ENCODE results near the gene GDI2. TPM values are rescaled to one million over a fixed set of nuclear protein-coding genes. Genes with fewer than 3 reads are reported as not detected.
"Not testable (repeated sequence)": the region's sequence is repeated elsewhere in the genome, so short reads cannot be mapped to it uniquely, and the experiment has no call there.

Gene GDI2
- total RNA-seq, 1 donor from 2014 or later = 229 TPM

DNA sequence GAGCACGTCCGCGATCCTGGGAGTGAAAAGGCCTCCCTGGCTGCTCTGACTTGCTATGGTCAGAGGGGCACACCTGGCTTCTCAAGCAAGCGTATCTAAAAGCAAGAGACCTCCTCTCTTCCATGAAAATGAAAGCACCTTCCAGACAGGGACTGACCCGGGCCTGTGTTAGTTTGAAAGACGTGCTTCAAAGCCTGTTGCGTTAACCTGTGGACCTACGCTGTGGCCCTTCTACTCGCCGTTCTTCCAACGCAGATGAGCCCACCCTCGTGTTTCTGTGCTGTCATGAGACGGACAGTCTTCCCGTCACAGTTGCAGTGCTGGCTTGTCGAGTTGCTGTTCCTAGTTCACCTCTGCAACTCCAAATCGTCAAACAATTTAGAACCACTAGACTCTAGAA is 15.5 kb upstream of the GDI2 start:
- no peak overlapping the region for H3K4me3 Mint-ChIP-seq (ENCODE audit: unreplicated experiment)
- H3K9me3 Mint-ChIP-seq (ENCODE audit: unreplicated experiment) = no peaks in the 10 kb centered on the region
- no peaks in the 10 kb centered on the region for H3K27me3 Mint-ChIP-seq (ENCODE audit: unreplicated experiment)
- TF ChIP-seq, protein P1, sequence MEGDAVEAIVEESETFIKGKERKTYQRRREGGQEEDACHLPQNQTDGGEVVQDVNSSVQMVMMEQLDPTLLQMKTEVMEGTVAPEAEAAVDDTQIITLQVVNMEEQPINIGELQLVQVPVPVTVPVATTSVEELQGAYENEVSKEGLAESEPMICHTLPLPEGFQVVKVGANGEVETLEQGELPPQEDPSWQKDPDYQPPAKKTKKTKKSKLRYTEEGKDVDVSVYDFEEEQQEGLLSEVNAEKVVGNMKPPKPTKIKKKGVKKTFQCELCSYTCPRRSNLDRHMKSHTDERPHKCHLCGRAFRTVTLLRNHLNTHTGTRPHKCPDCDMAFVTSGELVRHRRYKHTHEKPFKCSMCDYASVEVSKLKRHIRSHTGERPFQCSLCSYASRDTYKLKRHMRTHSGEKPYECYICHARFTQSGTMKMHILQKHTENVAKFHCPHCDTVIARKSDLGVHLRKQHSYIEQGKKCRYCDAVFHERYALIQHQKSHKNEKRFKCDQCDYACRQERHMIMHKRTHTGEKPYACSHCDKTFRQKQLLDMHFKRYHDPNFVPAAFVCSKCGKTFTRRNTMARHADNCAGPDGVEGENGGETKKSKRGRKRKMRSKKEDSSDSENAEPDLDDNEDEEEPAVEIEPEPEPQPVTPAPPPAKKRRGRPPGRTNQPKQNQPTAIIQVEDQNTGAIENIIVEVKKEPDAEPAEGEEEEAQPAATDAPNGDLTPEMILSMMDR (IDR thresholded peaks at IDR 0.05) = no peak
- no peaks in the 10 kb centered on the region for H3K36me3 Mint-ChIP-seq (ENCODE audit: unreplicated experiment)
- peak; percentile 34 for DNase-seq (ENCODE audit: extremely low spot score, unreplicated experiment)
- H3K27ac Mint-ChIP-seq (ENCODE audit: unreplicated experiment) = no peak overlapping the region
- no peaks in the 10 kb centered on the region for H3K4me1 Mint-ChIP-seq (ENCODE audit: unreplicated experiment)

DNA sequence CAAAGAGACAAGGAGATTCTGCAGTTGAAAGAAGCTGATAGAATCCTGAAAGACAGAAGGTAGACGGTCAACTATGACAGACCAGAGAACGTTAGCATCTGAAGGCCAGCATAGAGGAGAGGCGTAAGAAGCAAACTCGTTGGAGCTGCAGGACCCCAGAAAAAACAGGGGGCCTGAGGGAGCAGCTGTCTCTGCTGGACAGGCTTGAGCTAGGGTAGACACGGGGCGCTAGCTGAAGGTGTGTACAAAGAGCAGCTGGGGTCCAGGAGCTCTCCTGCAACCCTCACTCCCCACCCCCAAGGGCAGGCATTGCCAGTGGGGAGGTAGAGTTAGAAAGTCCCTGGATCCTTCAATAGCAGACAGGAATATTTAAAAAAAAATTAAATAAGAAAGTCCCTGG is 14.6 kb upstream of the GDI2 start:
- TF ChIP-seq, protein P1 (IDR thresholded peaks at IDR 0.05) = no peak
- Mint-ChIP-seq H3K27me3 (ENCODE audit: unreplicated experiment) (no peaks in the 10 kb centered on the region), H3K4me1 (ENCODE audit: unreplicated experiment) (no peaks in the 10 kb centered on the region), H3K4me3 (ENCODE audit: unreplicated experiment) (no peak overlapping the region), H3K36me3 (ENCODE audit: unreplicated experiment) (no peaks in the 10 kb centered on the region), H3K27ac (ENCODE audit: unreplicated experiment) (no peak overlapping the region), H3K9me3 (ENCODE audit: unreplicated experiment) (no peaks in the 10 kb centered on the region)
- DNase-seq (ENCODE audit: extremely low spot score, unreplicated experiment) = peak; percentile 59

DNA sequence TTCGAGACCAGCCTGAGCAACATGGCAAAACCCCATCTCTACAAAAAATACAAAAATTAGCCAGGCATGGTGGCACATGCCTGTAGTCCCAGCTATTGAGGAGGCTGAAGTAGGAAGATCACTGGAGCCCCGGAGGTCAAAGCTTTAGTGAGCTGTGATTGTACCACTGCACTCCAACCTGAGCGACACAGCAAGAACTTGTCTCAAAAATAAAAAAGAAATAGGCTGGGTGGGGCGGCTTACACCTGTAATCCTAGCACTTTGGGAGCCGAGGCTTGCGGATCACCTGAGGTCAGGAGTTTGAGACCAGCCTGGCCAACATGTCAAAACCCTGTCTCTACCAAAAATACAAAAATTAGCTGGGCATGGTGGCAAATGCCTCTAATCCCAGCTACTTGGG is 13.3 kb upstream of the GDI2 start:
- not testable (repeated sequence) for H3K36me3 Mint-ChIP-seq (ENCODE audit: unreplicated experiment); H3K27ac Mint-ChIP-seq (ENCODE audit: unreplicated experiment); H3K27me3 Mint-ChIP-seq (ENCODE audit: unreplicated experiment); H3K4me3 Mint-ChIP-seq (ENCODE audit: unreplicated experiment); H3K9me3 Mint-ChIP-seq (ENCODE audit: unreplicated experiment); H3K4me1 Mint-ChIP-seq (ENCODE audit: unreplicated experiment)
- DNase-seq (ENCODE audit: extremely low spot score, unreplicated experiment) = peak; percentile 54

DNA sequence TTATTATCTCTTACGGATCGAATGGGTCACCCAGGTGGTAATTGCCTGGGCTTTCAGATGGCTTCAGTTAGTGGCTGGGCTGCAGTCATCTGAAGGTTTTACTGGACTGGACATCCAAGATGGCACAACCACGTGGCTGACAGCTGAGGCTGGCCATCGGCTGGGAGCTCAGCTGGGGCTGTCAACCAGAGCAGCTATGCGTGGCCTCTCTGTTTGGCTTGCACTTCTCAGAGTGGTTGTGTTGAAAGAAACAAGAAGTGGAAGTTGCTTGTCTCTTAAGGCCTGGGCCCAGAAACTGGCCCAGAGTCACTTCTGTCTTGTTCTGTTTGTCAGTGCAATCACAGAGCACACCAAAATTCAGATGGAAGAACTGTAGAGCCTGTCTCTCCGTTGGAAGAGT is 5.7 kb upstream of the GDI2 start:
- Mint-ChIP-seq H3K4me3 (ENCODE audit: unreplicated experiment) (no peak overlapping the region), H3K4me1 (ENCODE audit: unreplicated experiment) (peaks cover 9% of the 10 kb centered on the region), H3K36me3 (ENCODE audit: unreplicated experiment) (no peaks in the 10 kb centered on the region), H3K9me3 (ENCODE audit: unreplicated experiment) (no peaks in the 10 kb centered on the region), H3K27ac (ENCODE audit: unreplicated experiment) (no peak overlapping the region), H3K27me3 (ENCODE audit: unreplicated experiment) (no peaks in the 10 kb centered on the region)
- no peak for DNase-seq (ENCODE audit: extremely low spot score, unreplicated experiment)
- TF ChIP-seq, protein P1 (IDR thresholded peaks at IDR 0.05) = no peak

DNA sequence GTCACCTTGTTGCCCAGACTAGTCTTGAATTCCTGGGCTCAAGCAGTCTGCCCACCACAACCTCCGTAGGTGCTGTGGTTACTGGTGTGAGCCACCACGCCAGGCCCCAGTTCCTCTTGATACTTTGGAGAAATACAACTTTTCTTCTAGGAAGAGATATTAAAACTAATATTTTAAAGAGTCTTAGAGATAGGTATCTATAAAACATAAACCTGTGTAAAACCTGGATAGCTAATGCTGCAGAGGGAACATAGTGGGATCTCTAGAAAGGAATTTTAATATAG is 4.8 kb upstream of the GDI2 start:
- peaks cover 9% of the 10 kb centered on the region for H3K4me1 Mint-ChIP-seq (ENCODE audit: unreplicated experiment)
- no peaks in the 10 kb centered on the region for H3K9me3 Mint-ChIP-seq (ENCODE audit: unreplicated experiment)
- no peaks in the 10 kb centered on the region for H3K36me3 Mint-ChIP-seq (ENCODE audit: unreplicated experiment)
- no peak overlapping the region for H3K27ac Mint-ChIP-seq (ENCODE audit: unreplicated experiment)
- TF ChIP-seq, protein P1 (IDR thresholded peaks at IDR 0.05) = no peak
- H3K27me3 Mint-ChIP-seq (ENCODE audit: unreplicated experiment) = no peaks in the 10 kb centered on the region
- no peak overlapping the region for H3K4me3 Mint-ChIP-seq (ENCODE audit: unreplicated experiment)
- no peak for DNase-seq (ENCODE audit: extremely low spot score, unreplicated experiment)

DNA sequence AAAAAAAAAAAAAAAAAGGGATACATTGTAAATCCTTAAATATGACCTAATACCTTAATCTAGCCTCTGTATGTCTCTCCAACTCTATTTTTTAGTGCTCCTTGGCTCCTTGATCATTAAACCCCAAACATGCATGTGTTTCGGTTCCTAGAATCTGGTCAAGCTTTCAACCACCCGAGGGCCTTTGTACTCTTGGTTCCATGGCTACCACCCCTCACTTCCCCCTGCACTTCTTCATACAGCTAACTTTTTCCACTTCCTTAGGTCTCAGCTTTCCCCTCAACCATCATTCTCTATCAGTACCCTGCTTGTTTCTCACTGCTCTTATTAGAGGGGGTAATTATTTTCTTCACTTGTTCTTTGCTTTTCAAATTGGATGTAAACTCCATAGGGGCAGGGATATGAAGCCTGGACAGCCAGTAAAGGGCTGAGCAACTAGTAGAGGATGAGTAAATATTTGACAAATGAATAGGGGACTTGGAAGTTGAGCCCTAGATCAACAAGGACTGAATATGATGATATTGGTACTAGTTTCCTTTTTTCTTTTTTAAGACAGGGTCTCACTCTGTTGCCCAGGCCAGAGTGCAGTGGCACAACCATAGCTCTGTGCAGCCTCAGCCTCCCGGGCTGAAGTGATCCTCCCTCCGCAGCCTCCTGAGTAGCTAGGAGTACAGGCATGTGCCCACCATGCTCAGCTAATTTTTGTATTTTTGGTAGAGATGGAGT is 4.3 kb upstream of the GDI2 start:
- H3K9me3 Mint-ChIP-seq (ENCODE audit: unreplicated experiment) = no peaks in the 10 kb centered on the region
- no peaks in the 10 kb centered on the region for H3K27me3 Mint-ChIP-seq (ENCODE audit: unreplicated experiment)
- DNase-seq (ENCODE audit: extremely low spot score, unreplicated experiment) = no peak
- TF ChIP-seq, protein P1 (IDR thresholded peaks at IDR 0.05) = no peak
- H3K27ac Mint-ChIP-seq (ENCODE audit: unreplicated experiment) = no peak overlapping the region
- H3K4me3 Mint-ChIP-seq (ENCODE audit: unreplicated experiment) = no peak overlapping the region
- no peaks in the 10 kb centered on the region for H3K36me3 Mint-ChIP-seq (ENCODE audit: unreplicated experiment)
- H3K4me1 Mint-ChIP-seq (ENCODE audit: unreplicated experiment) = peaks cover 9% of the 10 kb centered on the region
